UCSD-AML1 (cell line): Measurements from ENCODE around the gene CYCS.
"Not testable (repeated sequence)": the region's sequence is repeated elsewhere in the genome, so short reads cannot be mapped to it uniquely, and the experiment has no call there.

Experiments used
- DNase-seq: peaks from one replicate; lab custom pipeline; 2025; ENCODE audit not compliant: unreplicated experiment; lab: John Stamatoyannopoulos, UW

The CYCS gene

GRCh38 chr7:25119102-25119501 lies 6.0 kb downstream of the CYCS start:
- DNase-seq: no peak

DNA sequence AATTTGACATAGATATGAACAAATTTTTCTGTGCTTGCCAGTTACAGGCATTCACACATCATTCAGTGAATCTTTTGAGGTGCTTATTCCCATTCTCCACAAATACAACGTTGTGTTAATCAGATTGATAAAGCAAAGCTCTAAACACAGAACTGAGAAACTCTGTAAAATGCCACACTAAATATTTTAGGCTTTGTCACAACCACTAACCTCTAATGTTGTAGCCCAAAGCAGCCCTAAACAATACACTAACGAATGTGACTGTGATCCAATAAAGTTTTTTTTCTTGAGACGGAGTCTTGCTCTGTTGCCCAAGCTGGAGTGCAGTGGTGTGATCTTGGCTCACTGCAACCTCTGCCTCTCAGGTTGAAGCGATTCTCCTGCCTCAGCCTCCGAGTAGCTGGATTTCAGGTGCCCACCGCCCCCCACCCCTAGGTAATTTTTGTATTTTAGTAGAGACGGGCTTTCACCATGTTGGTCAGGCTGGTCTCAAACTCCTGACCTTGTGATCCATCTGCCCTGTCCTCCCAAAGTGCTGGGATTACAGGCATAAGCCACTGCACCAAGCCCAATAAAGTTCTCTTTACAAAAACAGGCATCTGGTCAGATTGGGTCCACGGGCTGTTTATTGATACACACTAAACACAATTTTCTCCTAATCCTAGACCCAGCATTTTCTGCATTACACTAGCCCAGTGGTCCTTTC lies 6.9 kb downstream of the CYCS start:
- DNase-seq: no peak

- DNase-seq: no peak
These were observed 7.6 kb downstream of the CYCS start for GRCh38 chr7:25117226-25118047.

DNA sequence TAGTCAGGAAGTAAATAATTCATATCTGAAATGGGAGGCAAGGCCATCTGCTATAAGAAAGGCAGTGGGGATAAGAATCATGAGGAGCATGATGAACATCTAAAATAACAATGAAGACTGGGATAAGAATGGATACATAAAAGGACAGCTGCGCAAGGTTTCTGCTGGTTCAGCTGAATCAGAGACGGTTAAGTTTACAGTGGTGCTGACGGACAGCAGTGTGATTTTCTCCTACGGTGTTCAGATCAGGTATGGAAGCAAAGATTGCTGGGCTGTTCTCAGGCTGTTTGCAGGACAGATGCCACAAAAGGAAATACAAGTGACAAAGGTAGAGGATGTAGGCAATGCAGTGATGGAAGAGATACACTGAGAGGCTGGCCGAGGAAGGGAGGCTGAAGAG lies 8.4 kb downstream of the CYCS start:
- no peak for DNase-seq

- DNase-seq: not testable (repeated sequence)
These were observed 14.5 kb downstream of the CYCS start for GRCh38 chr7:25110514-25110913.

GRCh38 chr7:25109276-25109675 lies 15.8 kb downstream of the CYCS start:
- no peak for DNase-seq

DNA sequence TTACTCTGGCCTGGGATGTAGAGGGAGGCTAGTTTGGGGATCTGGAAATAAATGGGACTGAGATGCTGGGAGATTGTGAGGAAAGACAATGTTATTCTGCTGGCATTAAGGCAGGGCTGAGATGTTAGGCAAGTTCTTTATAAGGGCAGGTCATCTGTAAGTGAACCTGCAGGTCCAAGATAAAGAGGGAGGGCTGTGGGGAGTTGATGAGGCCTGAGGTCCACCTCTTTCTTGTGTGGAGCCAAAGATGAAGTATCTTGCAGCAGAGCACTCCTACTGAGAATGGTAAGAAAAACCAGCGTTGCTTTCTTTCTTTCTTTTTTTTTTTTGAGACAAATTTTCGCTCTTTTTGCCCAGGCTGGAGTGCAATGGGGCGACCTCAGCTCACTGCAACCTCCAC lies 19.1 kb downstream of the CYCS start:
- DNase-seq: no peak

DNA sequence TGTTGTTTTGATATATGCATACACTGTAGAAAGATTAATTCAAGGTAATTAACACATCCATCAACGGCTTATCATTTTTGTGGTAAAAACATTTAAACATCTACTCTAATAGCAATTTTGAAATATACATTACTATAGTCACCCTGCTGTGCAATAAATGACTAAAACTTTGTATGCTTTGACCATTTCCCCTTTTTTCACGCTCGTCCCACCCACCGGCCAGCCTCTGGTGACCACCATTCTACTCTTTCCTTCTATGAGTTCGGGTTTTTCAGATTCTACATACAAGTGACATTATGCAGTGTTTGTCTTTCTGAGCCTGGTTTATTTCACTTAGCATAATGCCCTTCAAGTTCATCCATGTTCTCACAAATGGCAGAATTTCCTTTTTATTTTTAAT lies 21.3 kb downstream of the CYCS start:
- no peak for DNase-seq

DNA sequence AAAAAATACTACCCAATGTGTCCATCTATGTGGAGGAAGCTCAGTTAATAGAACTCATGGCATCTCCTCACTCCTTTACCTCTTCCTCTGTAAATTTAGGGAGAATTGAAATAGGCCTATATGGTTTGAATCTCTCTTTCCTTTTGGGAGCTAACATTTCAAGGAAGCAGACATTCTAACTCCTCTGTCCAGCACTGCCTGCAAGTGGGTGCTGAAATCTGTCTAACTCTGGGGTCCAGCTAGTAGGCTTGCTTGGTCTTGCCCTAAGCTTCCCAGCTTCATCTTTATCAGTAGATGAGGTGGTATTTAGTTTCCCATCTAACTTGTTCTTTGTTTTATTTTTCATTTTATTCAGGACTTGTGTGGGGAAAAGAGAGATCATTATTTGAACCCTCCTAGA lies 23.2 kb downstream of the CYCS start:
- DNase-seq: no peak

GRCh38 chr7:25098096-25099046 lies 26.7 kb downstream of the CYCS start:
- DNase-seq: peak; percentile 15

- DNase-seq: no peak
These were observed 29.3 kb downstream of the CYCS start for GRCh38 chr7:25095516-25096345.

DNA sequence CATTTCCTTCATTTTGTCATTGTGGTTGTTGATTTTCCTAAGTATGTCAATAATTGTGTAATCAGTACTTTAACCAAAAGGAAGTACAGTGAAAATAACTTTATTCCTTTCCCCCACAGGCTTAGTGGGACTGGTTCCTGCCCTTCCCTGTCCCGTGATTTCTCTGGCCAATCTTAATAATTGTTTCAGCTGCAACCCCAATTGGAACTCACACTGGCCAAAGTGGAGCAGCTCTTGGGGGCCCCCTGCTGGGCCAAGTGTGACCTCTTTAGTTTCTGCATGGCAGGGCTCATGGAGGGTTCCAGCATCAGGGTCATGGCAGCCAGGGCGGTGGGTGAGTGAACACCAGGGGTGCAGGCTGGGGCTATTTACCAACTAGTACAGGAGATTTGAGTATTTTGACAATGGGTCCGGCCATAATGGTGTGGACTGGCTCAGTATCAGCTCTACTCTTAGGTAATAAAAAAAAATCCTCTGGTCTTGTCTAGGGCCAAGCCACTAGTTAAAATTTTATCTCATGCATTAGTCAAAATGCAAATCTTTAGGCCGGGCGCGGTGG lies 31.7 kb downstream of the CYCS start:
- peak; percentile 68 for DNase-seq

- DNase-seq: no peak
These were observed 33.3 kb downstream of the CYCS start for GRCh38 chr7:25091779-25092178.

DNA sequence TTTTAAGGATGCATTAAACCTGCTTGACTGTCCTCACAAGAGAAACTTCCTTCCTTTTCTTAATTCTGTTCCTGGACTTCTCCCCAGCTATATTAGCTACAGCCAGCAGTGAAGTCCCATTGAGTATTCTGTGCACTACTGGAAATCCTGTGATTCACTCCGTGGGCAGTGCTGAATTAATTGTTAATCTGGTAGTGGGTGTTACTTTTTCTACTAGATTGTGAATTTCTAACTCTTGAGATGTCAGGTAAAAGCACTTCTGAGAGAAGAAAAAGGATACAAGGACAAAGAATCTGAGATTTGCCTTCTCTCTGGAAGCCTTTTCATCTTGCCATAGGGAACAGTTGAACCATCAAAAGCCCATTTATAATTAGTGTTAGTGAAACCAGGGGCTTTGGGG lies 33.9 kb downstream of the CYCS start:
- no peak for DNase-seq

- no peak for DNase-seq
These were observed 34.7 kb downstream of the CYCS start for GRCh38 chr7:25090374-25090773.

GRCh38 chr7:25087855-25088254 lies 37.2 kb downstream of the CYCS start:
- DNase-seq: no peak

DNA sequence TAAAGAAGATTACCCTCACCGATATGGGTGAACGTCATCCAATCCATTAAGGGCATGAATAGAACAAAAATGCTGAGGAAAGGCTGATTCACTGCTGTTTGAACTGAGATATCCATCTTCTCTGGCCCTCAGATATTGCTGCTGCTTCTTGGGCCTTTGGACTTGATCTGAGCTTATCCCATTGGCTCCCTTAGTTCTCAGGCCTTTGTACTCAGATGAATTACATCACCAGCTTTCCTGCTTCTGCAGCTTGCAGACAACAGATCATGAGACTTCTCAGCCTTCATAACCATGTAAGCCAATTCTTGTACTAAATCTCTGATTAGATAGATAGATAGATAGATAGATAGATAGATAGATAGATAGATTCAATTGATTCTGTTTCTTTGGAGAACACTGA lies 40.2 kb downstream of the CYCS start:
- no peak for DNase-seq

DNA sequence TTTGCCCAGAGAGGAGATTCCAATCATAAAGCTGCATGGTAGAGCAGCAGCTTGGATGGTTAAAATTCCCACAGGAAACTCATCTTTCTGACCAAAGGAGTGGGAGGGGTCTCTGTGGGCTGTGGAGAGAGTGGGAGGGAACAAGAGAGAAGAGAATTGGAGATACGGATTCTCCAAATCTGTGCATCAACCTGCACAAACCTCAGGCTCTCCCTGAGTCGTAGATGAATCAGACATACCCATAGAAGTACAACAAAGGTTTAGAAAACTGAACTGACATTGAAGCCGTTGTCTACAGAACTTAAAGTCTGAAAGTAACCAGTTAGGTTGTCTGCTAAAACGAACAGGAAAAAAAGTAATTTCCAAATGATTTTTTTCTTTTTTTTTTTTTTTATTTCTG lies 41.9 kb downstream of the CYCS start:
- DNase-seq: no peak

DNA sequence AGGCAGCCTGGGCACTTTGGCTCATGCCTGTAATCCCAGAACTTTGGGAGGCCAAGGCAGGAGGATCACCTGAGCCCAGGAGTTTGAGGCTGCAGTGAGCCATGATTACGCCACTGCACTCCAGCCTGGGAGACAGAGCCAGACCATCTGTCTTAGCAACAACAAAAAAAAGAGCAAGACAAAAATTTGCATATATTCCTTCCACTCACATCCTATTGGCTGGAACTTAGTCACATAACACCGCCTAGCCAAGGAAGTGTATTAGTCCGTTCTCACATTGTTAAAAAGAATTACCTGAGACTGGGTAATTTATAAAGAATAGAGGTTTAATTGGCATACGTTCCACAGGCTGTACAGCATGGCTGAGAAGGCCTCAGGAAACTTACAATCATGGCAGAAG lies 43.0 kb downstream of the CYCS start:
- DNase-seq: not testable (repeated sequence)

DNA sequence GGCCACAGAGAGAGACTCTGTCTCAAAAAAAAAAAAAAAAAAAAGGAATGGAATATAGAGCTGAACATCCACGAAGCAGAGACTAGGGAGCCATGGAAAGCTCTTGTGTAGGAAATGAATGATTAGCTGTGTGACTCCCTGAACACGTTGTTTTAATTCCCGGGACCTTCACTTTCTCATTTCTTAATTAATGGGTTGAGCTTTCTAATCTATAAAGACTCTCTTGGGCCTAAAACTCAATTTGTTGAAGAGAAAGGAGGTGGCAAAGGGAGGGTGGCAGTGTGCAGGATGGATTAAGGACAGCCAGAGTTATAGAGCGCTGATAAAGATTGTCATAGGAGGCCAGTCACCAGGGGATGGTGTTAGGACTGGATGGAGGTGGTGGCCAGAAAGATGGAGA lies 48.0 kb downstream of the CYCS start:
- no peak for DNase-seq
